SK-N-SH treated with all-trans-retinoic acid at 6 μM for 48 hours (cell line): Measurements from ENCODE around the gene POLR3H.

Source experiments
- ATAC-seq: fragments of 200-7000 bp; cut with Tn5 transposase; 3 replicates; pipeline ENCODE4 v1.9.1; 2020; ENCODE audit warnings: mild to moderate bottlenecking, moderate library complexity
- ARNTL ChIP-seq: fragments of 450-650 bp; formaldehyde crosslinking; IDR thresholded peaks from 2 replicates; pipeline ENCODE4 v1.5.0; 2020; ENCODE audit warnings: low read depth, mild to moderate bottlenecking, moderate library complexity, borderline replicate concordance
- BACH2 ChIP-seq: fragments of 250-450 bp; sonication (Bioruptor Pico); IDR thresholded peaks from 2 replicates; pipeline ENCODE4 v1.9.0; 2021; ENCODE audit warnings: mild to moderate bottlenecking, borderline replicate concordance
- CSDC2 ChIP-seq: fragments of 250-450 bp; sonication (Bioruptor Pico); IDR thresholded peaks from 2 replicates; pipeline ENCODE4 v1.5.0; 2020; ENCODE audit warnings: mild to moderate bottlenecking, moderate library complexity
- ESRRG ChIP-seq: fragments of 250-450 bp; sonication (Bioruptor Pico); IDR thresholded peaks from 2 replicates; pipeline ENCODE4 v1.6.1; 2021; ENCODE audit warnings: mild to moderate bottlenecking
- GLIS3 ChIP-seq: fragments of 250-450 bp; sonication (Bioruptor Pico); IDR thresholded peaks from 2 replicates; pipeline ENCODE4 v1.5.0; 2020; ENCODE audit warnings: mild to moderate bottlenecking, moderate library complexity
- ISL1 ChIP-seq: fragments of 250-450 bp; sonication (Bioruptor Pico); IDR thresholded peaks from 2 replicates; pipeline ENCODE4 v2.1.2; 2022; ENCODE audit warnings: mild to moderate bottlenecking, moderate library complexity
- OSR1 ChIP-seq: fragments of 250-450 bp; sonication (Bioruptor Pico); IDR thresholded peaks from 2 replicates; pipeline ENCODE4 v1.8.0; 2022; ENCODE audit warnings: moderate library complexity, mild to moderate bottlenecking, inconsistent platforms
- PPARA ChIP-seq: fragments of 250-450 bp; sonication (Bioruptor Pico); IDR thresholded peaks from 2 replicates; pipeline ENCODE4 v1.5.0; 2020; ENCODE audit warnings: mild to moderate bottlenecking, borderline replicate concordance
- RARB ChIP-seq: fragments of 250-450 bp; sonication (Bioruptor Pico); IDR thresholded peaks from 2 replicates; pipeline ENCODE4 v1.8.0; 2021; ENCODE audit warnings: mild to moderate bottlenecking, moderate library complexity
- SNAI2 ChIP-seq: fragments of 250-450 bp; sonication (Bioruptor Pico); IDR thresholded peaks from 2 replicates; pipeline ENCODE4 v1.5.0; 2020; ENCODE audit warnings: mild to moderate bottlenecking, moderate library complexity
- TCF4 ChIP-seq: fragments of 250-450 bp; sonication (Bioruptor Pico); IDR thresholded peaks from 2 replicates; pipeline ENCODE4 v1.8.0; 2021; ENCODE audit warnings: mild to moderate bottlenecking, moderate library complexity, borderline replicate concordance
- TOX ChIP-seq: fragments of 250-450 bp; sonication (Bioruptor Pico); IDR thresholded peaks from 2 replicates; pipeline ENCODE4 v1.8.0; 2021; ENCODE audit warnings: mild to moderate bottlenecking, moderate library complexity, borderline replicate concordance
- ZC3H10 ChIP-seq: fragments of 250-450 bp; sonication (Bioruptor Pico); IDR thresholded peaks from 2 replicates; pipeline ENCODE4 v1.5.1; 2021; ENCODE audit warnings: mild to moderate bottlenecking, moderate library complexity
- ZFP3 ChIP-seq: fragments of 250-450 bp; sonication (Bioruptor Pico); IDR thresholded peaks from 2 replicates; pipeline ENCODE4 v1.5.0; 2020; ENCODE audit warnings: mild to moderate bottlenecking, moderate library complexity
- ZFP30 ChIP-seq: fragments of 450-650 bp; formaldehyde crosslinking; IDR thresholded peaks from 2 replicates; pipeline ENCODE4 v1.5.0; 2022; ENCODE audit warnings: mild to moderate bottlenecking, moderate library complexity
- ZNF565 ChIP-seq: fragments of 450-650 bp; formaldehyde crosslinking; conservative IDR thresholded peaks from 2 replicates; pipeline ENCODE4 v1.5.0; 2020; ENCODE audit warnings: low read depth, mild to moderate bottlenecking, moderate library complexity
- ZNF70 ChIP-seq: fragments of 450-650 bp; formaldehyde crosslinking; IDR thresholded peaks from 2 replicates; pipeline ENCODE4 v1.5.0; 2020; ENCODE audit warnings: mild to moderate bottlenecking, moderate library complexity
- ZNF8 ChIP-seq: fragments of 450-650 bp; formaldehyde crosslinking; IDR thresholded peaks from 2 replicates; pipeline ENCODE4 v1.5.0; 2020; ENCODE audit warnings: mild to moderate bottlenecking, moderate library complexity
- TF ChIP-seq, protein P1 (sequence below): fragments of 250-450 bp; sonication (Bioruptor Pico); IDR thresholded peaks from 2 replicates; pipeline ENCODE4 v1.8.0; 2021; ENCODE audit warnings: low read depth, mild to moderate bottlenecking, moderate library complexity, borderline replicate concordance
- TF ChIP-seq, protein P2 (sequence below): fragments of 250-450 bp; sonication (Bioruptor Pico); IDR thresholded peaks from 2 replicates; pipeline ENCODE4 v1.5.0; 2020; ENCODE audit warnings: mild to moderate bottlenecking, moderate library complexity
- TF ChIP-seq, protein P3 (sequence below): fragments of 250-450 bp; sonication (Bioruptor Pico); IDR thresholded peaks from 2 replicates; pipeline ENCODE4 v1.5.1; 2020; ENCODE audit warnings: low read depth, mild to moderate bottlenecking, moderate library complexity
- TF ChIP-seq, protein P4 (sequence below): fragments of 250-450 bp; sonication (Bioruptor Pico); IDR thresholded peaks from 2 replicates; pipeline ENCODE4 v1.5.1; 2021; ENCODE audit warnings: mild to moderate bottlenecking, moderate library complexity

POLR3H gene

DNA sequence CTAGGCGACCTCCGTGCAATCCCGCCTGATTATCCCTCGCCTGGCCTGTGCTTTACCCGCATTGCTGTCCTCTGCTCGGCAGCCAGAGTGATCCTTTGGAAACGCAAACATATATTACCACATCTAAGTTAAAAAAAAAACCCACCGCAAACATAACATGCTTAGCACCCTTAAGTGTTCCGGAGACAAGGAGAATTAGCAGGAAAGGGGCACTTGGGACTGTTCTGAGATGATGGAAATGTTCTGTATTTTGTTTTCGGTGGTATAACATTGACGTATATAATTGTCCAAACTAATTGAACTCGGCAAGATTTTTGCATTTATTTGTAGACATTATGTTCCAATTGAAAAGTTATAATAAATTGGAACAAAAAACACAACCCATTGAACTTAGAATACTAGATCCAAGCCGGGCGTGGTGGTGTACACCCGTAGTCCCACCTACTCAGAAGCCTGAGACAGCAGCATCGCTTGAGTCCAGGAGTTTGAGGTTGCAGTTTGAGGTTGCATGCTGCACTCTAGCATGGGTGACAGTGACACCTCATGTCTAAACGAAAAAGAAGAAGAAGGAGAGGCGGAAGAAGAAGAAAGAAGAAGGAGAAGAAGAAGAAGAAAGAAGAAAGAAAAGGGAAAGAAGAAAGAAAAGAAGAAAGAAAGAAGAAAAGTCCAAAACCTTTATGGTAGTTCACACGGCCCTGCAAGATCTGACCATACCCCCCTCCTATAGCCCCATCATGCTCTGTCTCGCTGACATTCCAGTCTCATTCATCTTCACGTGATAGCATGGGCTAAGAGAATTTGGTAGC lies 604 bp upstream of the POLR3H start:
- TF ChIP-seq TCF4 (no peak), ESRRG (CRISPR knock-in tag) (no peak), CSDC2 (CRISPR knock-in tag) (no peak), ZFP30 (CRISPR knock-in tag) (no peak), ZFP3 (no peak), ZNF70 (CRISPR knock-in tag) (no peak), ZNF8 (CRISPR knock-in tag) (no peak), ZNF565 (CRISPR knock-in tag) (no peak), TOX (no peak), OSR1 (CRISPR knock-in tag) (no peak)
- TF ChIP-seq, protein P1, sequence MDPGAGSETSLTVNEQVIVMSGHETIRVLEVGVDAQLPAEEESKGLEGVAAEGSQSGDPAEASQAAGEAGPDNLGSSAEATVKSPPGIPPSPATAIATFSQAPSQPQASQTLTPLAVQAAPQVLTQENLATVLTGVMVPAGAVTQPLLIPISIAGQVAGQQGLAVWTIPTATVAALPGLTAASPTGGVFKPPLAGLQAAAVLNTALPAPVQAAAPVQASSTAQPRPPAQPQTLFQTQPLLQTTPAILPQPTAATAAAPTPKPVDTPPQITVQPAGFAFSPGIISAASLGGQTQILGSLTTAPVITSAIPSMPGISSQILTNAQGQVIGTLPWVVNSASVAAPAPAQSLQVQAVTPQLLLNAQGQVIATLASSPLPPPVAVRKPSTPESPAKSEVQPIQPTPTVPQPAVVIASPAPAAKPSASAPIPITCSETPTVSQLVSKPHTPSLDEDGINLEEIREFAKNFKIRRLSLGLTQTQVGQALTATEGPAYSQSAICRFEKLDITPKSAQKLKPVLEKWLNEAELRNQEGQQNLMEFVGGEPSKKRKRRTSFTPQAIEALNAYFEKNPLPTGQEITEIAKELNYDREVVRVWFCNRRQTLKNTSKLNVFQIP (CRISPR knock-in tag), result no peak
- ATAC-seq, result no peak; the same call in 2 of the 3 replicates

DNA sequence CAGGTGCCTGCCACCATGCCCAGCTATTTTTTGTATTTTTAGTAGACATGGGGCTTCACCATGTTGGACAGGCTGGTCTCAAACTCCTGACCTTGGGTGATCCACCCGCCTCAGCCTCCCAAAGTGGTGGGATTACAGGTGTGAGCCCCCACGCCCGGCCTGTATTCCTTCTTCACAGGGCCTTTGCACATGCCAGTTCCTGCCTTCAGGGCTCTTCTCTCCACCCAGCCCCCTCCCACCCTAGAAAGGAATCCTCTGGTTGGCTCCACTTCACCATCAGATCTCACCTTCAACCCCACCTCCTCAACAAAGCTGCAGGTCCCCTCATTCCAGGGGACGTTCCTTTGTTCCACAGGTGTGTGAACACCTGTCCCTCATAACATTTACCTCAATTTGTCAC lies 2.0 kb downstream of the POLR3H start:
- no peak for ATAC-seq
- TF ChIP-seq ZC3H10 (CRISPR knock-in tag) (no peak), GLIS3 (CRISPR knock-in tag) (no peak)
- TF ChIP-seq, all 23 proteins: peak for 0

DNA sequence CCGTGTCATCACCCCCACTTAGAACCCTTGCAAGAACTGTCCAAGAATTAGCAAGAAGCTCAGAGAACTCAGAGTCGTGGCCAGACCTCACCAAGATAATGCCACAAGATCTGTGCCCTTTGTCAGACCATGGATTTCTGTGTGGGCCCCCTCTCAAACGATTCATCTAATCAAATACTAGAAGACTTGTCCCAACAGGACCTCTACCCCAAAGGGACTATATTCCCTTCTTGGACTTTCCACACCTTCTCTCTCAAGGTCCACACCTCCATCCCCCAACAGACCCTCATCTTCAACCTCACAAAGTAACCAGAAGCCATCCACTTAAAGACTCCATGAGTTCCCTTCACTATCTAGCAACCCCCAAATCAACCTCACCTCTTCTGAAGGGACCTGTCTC lies 2.8 kb downstream of the POLR3H start:
- ATAC-seq, result no peak

DNA sequence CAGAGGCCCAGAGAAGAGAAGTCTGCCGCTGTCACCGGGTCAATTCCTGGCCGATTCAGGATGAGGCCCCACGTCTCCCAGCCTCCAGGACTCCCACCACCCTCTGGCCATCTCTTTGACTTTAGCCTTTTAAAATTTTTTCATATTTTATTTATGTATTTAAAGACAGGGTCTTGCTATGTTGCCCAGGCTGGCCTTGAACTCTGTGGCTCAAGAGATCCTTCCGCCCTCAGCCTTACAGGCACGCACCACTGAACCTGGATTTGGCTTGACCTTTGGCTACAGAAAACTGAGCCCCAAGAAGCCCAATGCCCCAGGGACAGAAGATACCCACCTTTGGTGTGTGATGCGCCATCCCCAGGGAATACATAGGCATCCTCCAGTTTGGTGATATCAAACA lies 3.9 kb downstream of the POLR3H start:
- TF ChIP-seq ZFP3 (no peak), ISL1 (CRISPR knock-in tag) (no peak), BACH2 (no peak), ZNF565 (CRISPR knock-in tag) (no peak), GLIS3 (CRISPR knock-in tag) (no peak), SNAI2 (no peak), ARNTL (CRISPR knock-in tag) (no peak), ESRRG (CRISPR knock-in tag) (no peak), TOX (no peak), TCF4 (no peak), OSR1 (CRISPR knock-in tag) (no peak), RARB (CRISPR knock-in tag) (no peak)
- TF ChIP-seq, protein P2, sequence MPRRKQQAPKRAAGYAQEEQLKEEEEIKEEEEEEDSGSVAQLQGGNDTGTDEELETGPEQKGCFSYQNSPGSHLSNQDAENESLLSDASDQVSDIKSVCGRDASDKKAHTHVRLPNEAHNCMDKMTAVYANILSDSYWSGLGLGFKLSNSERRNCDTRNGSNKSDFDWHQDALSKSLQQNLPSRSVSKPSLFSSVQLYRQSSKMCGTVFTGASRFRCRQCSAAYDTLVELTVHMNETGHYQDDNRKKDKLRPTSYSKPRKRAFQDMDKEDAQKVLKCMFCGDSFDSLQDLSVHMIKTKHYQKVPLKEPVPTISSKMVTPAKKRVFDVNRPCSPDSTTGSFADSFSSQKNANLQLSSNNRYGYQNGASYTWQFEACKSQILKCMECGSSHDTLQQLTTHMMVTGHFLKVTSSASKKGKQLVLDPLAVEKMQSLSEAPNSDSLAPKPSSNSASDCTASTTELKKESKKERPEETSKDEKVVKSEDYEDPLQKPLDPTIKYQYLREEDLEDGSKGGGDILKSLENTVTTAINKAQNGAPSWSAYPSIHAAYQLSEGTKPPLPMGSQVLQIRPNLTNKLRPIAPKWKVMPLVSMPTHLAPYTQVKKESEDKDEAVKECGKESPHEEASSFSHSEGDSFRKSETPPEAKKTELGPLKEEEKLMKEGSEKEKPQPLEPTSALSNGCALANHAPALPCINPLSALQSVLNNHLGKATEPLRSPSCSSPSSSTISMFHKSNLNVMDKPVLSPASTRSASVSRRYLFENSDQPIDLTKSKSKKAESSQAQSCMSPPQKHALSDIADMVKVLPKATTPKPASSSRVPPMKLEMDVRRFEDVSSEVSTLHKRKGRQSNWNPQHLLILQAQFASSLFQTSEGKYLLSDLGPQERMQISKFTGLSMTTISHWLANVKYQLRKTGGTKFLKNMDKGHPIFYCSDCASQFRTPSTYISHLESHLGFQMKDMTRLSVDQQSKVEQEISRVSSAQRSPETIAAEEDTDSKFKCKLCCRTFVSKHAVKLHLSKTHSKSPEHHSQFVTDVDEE (CRISPR knock-in tag), result no peak
- TF ChIP-seq, protein P3, sequence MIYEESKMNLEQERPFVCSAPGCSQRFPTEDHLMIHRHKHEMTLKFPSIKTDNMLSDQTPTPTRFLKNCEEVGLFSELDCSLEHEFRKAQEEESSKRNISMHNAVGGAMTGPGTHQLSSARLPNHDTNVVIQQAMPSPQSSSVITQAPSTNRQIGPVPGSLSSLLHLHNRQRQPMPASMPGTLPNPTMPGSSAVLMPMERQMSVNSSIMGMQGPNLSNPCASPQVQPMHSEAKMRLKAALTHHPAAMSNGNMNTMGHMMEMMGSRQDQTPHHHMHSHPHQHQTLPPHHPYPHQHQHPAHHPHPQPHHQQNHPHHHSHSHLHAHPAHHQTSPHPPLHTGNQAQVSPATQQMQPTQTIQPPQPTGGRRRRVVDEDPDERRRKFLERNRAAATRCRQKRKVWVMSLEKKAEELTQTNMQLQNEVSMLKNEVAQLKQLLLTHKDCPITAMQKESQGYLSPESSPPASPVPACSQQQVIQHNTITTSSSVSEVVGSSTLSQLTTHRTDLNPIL (CRISPR knock-in tag), result no peak
- TF ChIP-seq, protein P4, sequence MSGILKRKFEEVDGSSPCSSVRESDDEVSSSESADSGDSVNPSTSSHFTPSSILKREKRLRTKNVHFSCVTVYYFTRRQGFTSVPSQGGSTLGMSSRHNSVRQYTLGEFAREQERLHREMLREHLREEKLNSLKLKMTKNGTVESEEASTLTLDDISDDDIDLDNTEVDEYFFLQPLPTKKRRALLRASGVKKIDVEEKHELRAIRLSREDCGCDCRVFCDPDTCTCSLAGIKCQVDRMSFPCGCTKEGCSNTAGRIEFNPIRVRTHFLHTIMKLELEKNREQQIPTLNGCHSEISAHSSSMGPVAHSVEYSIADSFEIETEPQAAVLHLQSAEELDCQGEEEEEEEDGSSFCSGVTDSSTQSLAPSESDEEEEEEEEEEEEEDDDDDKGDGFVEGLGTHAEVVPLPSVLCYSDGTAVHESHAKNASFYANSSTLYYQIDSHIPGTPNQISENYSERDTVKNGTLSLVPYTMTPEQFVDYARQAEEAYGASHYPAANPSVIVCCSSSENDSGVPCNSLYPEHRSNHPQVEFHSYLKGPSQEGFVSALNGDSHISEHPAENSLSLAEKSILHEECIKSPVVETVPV (CRISPR knock-in tag), result no peak
- no peak for ATAC-seq

More for the DNA sequence above, 2.8 kb downstream of the POLR3H start:
- TF ChIP-seq PPARA (CRISPR knock-in tag) (no peak), TCF4 (no peak), ZNF565 (CRISPR knock-in tag) (no peak), SNAI2 (no peak)
- TF ChIP-seq, all 23 proteins: peak for 0
